Measurements from ENCODE around the gene OR2AG2. TPM values are rescaled to one million over a fixed set of nuclear protein-coding genes. Genes with fewer than 3 reads are reported as not detected.

OR2AG2 gene, protein sequence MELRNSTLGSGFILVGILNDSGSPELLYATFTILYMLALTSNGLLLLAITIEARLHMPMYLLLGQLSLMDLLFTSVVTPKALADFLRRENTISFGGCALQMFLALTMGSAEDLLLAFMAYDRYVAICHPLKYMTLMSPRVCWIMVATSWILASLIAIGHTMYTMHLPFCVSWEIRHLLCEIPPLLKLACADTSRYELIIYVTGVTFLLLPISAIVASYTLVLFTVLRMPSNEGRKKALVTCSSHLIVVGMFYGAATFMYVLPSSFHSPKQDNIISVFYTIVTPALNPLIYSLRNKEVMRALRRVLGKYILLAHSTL
- 0.03 TPM in 1 of 5 replicates, not detected in the others for total RNA-seq (2022; extraction: Qiagen RNA extraction)

DNA sequence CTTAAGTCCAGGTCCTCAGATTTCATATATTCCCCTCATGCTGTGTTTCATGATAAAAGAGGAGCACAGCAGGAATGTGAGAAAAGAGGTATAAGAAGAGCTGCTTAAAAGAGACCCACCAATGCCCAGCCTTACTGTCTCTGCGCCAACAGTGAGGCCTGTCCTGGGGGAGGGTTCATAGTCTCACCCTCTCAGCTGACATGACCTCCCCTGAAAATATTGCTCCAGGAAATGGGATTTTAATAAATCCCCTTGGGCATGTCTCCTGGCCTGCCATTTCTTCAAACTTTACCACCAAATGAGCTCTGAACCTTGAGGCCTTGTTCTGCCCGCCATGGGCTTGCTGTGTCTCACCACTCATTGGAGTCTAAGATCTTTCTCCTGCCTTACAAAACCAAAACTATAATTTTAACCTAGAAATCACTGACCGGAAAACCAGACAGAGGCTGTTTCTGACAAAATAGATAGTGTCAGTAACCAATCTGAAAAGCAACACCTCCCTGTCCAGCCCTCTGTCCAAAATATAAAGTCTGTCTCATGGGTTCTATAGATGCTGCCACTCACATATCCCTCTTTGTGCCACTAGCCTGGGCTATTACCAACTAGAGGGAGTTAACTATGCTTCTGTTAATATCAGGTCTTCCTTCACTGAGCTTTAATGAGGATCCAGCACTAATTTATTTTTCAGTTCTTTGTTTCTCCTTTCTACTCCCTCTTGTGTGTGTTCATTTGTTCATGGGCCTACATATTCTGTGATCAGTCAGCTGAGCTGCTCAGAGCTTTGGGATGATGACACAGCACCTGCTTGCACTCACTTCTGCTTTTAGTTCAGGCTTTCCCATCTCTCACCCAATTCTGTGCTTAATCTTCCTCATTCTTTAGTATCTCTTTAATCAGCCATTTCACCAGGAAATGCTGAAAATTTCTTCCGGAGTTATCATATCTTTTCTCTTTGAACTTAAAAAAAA lies at the start of gene OR2AG2:
OR2AG2 (minus strand) TSS at position 51 of the 968 bp plus-strand sequence. CDS start 3,019 bp downstream, outside the sequence.

DNA sequence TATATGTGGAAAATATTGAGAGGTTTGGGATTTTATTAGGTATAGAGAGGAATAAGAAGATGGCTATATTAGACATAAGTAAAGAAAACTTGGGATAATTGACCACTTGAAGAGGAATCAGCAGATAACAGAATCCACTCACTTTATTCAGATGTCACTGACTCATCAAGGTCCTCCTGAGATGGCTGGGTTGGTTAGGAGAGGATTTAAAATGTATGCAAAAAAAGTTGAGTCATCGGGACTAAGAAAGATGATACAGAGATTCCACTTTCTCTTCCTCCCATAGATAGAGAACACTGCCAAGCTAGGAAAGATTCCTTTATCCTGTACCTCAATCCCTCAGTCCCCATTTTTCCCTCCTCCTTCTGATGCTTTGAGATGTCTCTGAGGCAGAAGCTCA lies 27.6 kb upstream of the OR2AG2 start, which contains the start of gene OR6A2:
OR6A2 (minus strand) TSS at position 288 of the 400 bp plus-strand sequence. CDS start 3,981 bp downstream, outside the sequence.

DNA sequence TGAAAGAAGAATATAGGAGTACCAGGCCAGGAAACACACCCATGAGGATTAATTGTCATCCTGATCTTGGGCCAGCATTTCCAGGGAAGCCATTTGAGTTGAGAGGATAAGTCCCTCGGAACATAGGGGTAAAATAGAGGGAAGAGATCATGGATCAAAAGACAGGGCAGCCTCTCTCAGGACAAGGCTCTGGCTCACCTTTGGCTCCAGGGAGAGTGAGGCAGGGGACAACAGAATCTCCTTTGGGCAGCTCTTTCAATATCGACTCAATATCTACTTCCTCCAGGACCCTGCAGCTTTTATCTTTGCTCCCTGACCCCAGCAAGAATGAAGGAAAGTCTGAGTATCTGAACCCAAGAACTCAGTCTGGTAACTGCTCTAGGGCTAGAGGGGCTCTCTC lies 10.9 kb upstream of the OR2AG2 start, which contains the start of gene OR2AG1:
OR2AG1 (plus strand) TSS at position 301 of the 400 bp plus-strand sequence. CDS start 2,018 bp downstream, outside the sequence.

Other genes starting within 250 kb of the OR2AG2 start
- 28.7 to 36.9 TPM (median 31.5 TPM) in 5 replicates for gene RRP8, start 168.4 kb downstream of the OR2AG2 start, total RNA-seq (2022; extraction: Qiagen RNA extraction)
- gene ILK, start 168.2 kb downstream of the OR2AG2 start, total RNA-seq (2022; extraction: Qiagen RNA extraction) = 106 to 120 TPM (median 115 TPM) in 5 replicates
- 205 to 228 TPM (median 219 TPM) in 5 replicates for gene TAF10, start 159.8 kb downstream of the OR2AG2 start, total RNA-seq (2022; extraction: Qiagen RNA extraction)
- gene TPP1, start 152.6 kb downstream of the OR2AG2 start, total RNA-seq (2022; extraction: Qiagen RNA extraction) = 40.1 to 48.0 TPM (median 45.5 TPM) in 5 replicates
- 0.06 to 0.12 TPM (median 0.10 TPM) in 5 replicates for gene DCHS1, start 116.2 kb downstream of the OR2AG2 start, total RNA-seq (2022; extraction: Qiagen RNA extraction)
- 86.2 to 114 TPM (median 99.7 TPM) in 5 replicates for gene MRPL17, start 88.6 kb downstream of the OR2AG2 start, total RNA-seq (2022; extraction: Qiagen RNA extraction)
- gene OR2AG1, start 11.0 kb upstream of the OR2AG2 start, total RNA-seq (2022; extraction: Qiagen RNA extraction) = not detected in 5 replicates
- not detected in 5 replicates for gene OR6A2, start 27.7 kb upstream of the OR2AG2 start, total RNA-seq (2022; extraction: Qiagen RNA extraction)
- not detected in 5 replicates for gene OR10A5, start 73.7 kb upstream of the OR2AG2 start, total RNA-seq (2022; extraction: Qiagen RNA extraction)
- not detected in 5 replicates for gene OR10A2, start 91.1 kb upstream of the OR2AG2 start, total RNA-seq (2022; extraction: Qiagen RNA extraction)
- gene OR10A4, start 104.6 kb upstream of the OR2AG2 start, total RNA-seq (2022; extraction: Qiagen RNA extraction) = not detected in 5 replicates
- not detected in 5 replicates for gene OR2D2, start 120.5 kb upstream of the OR2AG2 start, total RNA-seq (2022; extraction: Qiagen RNA extraction)
- gene OR2D3, start 149.0 kb upstream of the OR2AG2 start, total RNA-seq (2022; extraction: Qiagen RNA extraction) = not detected in 5 replicates
- gene ZNF215, start 154.4 kb upstream of the OR2AG2 start, total RNA-seq (2022; extraction: Qiagen RNA extraction) = 0.82 to 1.2 TPM (median 0.95 TPM) in 5 replicates
- 0.56 to 0.98 TPM (median 0.79 TPM) in 5 replicates for gene ZNF214, start 248.4 kb upstream of the OR2AG2 start, total RNA-seq (2022; extraction: Qiagen RNA extraction)
- not detected in 5 replicates for gene NLRP14, start 248.5 kb upstream of the OR2AG2 start, total RNA-seq (2022; extraction: Qiagen RNA extraction)